HFF-Myc (cell line): ENCODE results near the gene PAX7.
"Not testable (repeated sequence)": the region's sequence is repeated elsewhere in the genome, so short reads cannot be mapped to it uniquely, and the experiment has no call there.

ENCODE experiments used
- DNase-seq: peaks from one replicate; pipeline ENCODE4 v3.0.0-alpha.2; 2011; ENCODE audit warnings: low read depth; ENCODE audit errors: extremely low read depth
- H3K4me3 ChIP-seq: replicated peaks from 2 replicates; pipeline ENCODE4 v1.5.1; 2011; ENCODE audit warnings: low read depth, mild to moderate bottlenecking, control low read depth, low read length
- TF ChIP-seq, protein P1 (sequence below): IDR thresholded peaks from 2 replicates; pipeline ENCODE4 v1.5.1; 2012; ENCODE audit warnings: mild to moderate bottlenecking, low read depth, low read length, control low read depth; ENCODE audit errors: missing control alignments

Gene PAX7

DNA sequence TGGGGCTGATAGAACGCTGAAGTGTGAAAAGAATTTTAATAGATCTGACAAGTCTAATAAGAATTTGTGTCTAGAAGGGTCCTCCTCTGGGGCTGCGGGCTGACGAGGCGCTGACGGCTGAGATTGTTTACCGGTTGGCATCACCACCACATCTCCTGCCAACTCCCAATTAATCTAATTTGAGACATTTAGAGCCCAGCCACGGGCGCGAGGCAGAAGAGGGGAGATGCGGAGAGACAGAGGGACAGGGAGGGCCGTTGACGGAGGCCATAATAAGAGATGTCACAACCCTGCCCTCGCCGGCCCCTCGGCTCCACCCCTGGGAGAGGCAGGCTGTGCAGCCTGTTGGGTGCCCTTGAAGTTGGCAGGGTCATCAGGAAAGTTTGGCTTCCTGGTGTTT lies 109.3 kb downstream of the PAX7 start:
- H3K4me3 ChIP-seq: no peak overlapping the region
- DNase-seq: no peak
- TF ChIP-seq, protein P1, sequence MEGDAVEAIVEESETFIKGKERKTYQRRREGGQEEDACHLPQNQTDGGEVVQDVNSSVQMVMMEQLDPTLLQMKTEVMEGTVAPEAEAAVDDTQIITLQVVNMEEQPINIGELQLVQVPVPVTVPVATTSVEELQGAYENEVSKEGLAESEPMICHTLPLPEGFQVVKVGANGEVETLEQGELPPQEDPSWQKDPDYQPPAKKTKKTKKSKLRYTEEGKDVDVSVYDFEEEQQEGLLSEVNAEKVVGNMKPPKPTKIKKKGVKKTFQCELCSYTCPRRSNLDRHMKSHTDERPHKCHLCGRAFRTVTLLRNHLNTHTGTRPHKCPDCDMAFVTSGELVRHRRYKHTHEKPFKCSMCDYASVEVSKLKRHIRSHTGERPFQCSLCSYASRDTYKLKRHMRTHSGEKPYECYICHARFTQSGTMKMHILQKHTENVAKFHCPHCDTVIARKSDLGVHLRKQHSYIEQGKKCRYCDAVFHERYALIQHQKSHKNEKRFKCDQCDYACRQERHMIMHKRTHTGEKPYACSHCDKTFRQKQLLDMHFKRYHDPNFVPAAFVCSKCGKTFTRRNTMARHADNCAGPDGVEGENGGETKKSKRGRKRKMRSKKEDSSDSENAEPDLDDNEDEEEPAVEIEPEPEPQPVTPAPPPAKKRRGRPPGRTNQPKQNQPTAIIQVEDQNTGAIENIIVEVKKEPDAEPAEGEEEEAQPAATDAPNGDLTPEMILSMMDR: no peak

DNA sequence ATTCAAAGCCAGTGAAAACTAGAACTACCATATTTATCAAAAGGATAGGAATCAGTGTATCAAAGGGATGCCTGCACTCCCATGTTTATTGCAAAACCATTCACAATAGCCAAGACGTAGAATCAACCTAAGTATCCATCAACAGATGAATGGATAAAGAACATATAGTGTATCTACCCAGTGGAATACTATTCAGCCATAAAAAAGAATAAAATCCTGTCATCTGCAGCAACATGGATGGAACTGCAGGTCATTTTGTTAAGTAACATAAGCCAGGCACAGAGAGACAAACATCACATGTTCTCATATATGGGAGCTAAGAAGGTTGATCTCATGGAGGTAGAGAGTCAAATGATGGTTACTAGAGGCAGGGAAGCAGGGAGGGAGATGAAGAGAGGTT lies 110.0 kb downstream of the PAX7 start:
- no peak overlapping the region for H3K4me3 ChIP-seq
- DNase-seq: no peak
- TF ChIP-seq, protein P1: no peak

DNA sequence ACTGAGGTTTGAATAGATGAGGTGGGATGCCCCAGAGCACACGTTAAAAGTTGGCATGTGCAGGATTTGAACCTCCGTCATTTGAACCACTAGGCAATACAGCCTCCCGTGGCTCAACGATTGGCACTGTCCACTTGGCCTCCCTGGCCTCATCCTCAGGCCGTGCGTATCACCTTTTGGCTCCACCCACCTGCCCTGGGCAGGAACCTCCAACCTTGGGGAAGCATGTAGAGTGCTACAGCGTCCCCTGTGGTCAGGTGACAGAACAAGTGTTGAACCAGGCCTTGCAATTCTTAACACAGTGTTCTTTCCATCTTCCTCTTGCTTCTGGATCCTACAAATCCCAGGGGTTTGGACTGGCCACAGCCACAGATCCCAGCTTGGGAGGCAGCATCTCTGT lies 112.6 kb downstream of the PAX7 start:
- TF ChIP-seq, protein P1: no peak
- no peak overlapping the region for H3K4me3 ChIP-seq
- no peak for DNase-seq

DNA sequence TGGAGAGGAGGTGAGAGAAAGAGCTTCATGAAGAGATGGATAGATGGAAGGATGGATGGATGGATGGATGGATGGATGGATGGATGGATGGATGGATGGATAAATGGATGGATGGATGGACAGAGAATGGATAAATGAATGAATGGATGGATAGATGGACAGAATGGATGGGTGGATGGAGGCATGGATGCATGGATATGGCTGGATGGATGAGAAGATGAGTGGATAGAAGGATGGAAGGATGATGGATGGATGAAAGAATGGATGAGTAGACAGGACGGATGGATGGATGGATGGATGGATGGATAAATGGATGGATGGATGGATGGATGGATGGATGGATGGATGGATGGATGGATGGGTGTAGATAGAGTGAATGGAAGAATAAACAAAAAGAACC lies 113.7 kb downstream of the PAX7 start:
- H3K4me3 ChIP-seq, DNase-seq: not testable (repeated sequence)

DNA sequence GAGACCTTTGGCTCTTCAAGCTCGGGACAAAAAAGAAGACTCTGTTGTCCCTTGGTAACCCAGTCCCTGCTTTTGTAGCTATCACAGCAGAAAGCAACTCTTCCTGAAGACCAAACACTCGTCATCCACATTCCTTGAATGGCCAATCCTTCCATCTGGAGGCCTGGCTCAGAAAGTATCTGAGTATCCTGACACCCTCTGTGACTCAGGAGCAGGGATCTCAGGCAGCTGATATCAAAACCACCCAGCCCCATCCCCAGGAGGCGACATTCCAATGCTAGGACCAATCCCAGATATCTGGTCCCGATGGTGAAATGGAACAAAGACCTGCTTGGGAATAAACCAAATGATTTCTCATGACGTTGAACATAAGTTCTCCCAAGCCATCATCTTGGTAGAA lies 116.3 kb downstream of the PAX7 start:
- DNase-seq: no peak
- no peak overlapping the region for H3K4me3 ChIP-seq
- TF ChIP-seq, protein P1: no peak

- TF ChIP-seq, protein P1: no peak
- no peak for DNase-seq
- H3K4me3 ChIP-seq: no peak overlapping the region
Observed at GRCh38 chr1:18747671-18748070, 117.0 kb downstream of the PAX7 start.

- DNase-seq: no peak
- no peak overlapping the region for H3K4me3 ChIP-seq
- TF ChIP-seq, protein P1: no peak
Observed at GRCh38 chr1:18748435-18748834, 117.8 kb downstream of the PAX7 start.
